NB4 (cell line): ENCODE data around the gene OPRL1.

Source experiments
- TF ChIP-seq, protein P1 (sequence below): IDR thresholded peaks from one replicate; pipeline ENCODE4 v1.5.1; 2012; ENCODE audit warnings: low read depth, low read length
- TF ChIP-seq, protein P2 (sequence below): IDR thresholded peaks from 2 replicates; pipeline ENCODE4 v1.6.1; 2011; ENCODE audit warnings: low read depth, low read length

DNA sequence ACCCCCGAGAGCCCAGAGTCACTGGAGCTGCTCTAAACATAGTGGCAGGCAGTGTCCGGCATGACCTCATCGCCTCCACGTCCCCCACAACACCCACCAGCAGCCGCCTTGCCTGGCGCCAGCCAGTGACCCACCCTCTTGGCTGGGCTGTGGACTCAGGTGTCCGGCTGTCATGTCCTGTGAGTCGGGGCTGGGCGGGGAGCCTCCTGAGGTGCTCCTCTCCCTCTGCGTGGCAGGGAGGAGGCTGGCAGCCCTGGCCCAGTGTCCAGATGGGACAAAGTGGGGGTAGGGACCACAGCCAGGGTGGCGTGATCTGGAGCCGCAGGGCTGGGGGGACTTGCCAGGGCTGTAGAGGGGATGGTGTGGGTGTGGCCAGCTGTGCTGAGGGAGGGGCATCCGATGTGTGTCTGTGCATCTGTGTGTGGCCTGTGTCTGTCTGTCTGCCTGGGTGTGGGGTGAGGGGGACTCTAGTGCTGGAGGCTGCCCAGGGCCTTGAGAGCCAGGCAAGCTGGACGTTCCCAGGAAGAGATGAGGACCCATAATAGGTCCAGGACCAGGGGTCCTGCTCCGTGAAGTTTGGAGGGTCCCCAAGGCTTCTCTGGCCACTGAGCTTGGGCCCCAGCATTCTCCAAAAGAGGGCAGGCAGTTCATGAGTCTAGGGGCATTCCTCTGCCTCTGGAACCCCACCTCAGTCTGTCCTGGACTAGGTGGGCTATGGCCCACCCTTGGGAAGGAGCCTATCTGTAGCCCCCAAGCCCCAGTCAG lies 28.1 kb upstream of the OPRL1 start:
- TF ChIP-seq, protein P1, sequence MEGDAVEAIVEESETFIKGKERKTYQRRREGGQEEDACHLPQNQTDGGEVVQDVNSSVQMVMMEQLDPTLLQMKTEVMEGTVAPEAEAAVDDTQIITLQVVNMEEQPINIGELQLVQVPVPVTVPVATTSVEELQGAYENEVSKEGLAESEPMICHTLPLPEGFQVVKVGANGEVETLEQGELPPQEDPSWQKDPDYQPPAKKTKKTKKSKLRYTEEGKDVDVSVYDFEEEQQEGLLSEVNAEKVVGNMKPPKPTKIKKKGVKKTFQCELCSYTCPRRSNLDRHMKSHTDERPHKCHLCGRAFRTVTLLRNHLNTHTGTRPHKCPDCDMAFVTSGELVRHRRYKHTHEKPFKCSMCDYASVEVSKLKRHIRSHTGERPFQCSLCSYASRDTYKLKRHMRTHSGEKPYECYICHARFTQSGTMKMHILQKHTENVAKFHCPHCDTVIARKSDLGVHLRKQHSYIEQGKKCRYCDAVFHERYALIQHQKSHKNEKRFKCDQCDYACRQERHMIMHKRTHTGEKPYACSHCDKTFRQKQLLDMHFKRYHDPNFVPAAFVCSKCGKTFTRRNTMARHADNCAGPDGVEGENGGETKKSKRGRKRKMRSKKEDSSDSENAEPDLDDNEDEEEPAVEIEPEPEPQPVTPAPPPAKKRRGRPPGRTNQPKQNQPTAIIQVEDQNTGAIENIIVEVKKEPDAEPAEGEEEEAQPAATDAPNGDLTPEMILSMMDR: no peak
- TF ChIP-seq, protein P2, sequence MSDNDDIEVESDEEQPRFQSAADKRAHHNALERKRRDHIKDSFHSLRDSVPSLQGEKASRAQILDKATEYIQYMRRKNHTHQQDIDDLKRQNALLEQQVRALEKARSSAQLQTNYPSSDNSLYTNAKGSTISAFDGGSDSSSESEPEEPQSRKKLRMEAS: no peak
